Left forelimb (tissue), 1 donor: ENCODE measurements around the gene CENPT.
"Not testable (repeated sequence)": the region's sequence is repeated elsewhere in the genome, so short reads cannot be mapped to it uniquely, and the experiment has no call there.

Experiments
- DNase-seq: peaks from one replicate; pipeline ENCODE4 v3.0.0-alpha.2; 2018; ENCODE audit warnings: low spot score

The CENPT gene

GRCh38 chr16:67877064-67877463, 29.6 kb upstream of the CENPT start:
- no peak for DNase-seq

GRCh38 chr16:67874372-67874771, 26.9 kb upstream of the CENPT start:
- no peak for DNase-seq

- no peak for DNase-seq
Measured at GRCh38 chr16:67873435-67874370, 26.2 kb upstream of the CENPT start.

- peak; percentile 90 for DNase-seq
Measured at GRCh38 chr16:67872631-67873434, 25.3 kb upstream of the CENPT start, which contains the start of gene EDC4. EDC4 (plus strand) TSS chr16:67873052; CDS start chr16:67873262, 210 bp downstream.

GRCh38 chr16:67872131-67872630, 24.7 kb upstream of the CENPT start:
- no peak for DNase-seq

GRCh38 chr16:67871256-67871655, 23.8 kb upstream of the CENPT start:
- DNase-seq, result no peak

- no peak for DNase-seq
Measured at GRCh38 chr16:67869653-67870052, 22.2 kb upstream of the CENPT start.

GRCh38 chr16:67868290-67868689, 20.8 kb upstream of the CENPT start:
- DNase-seq, result no peak

- no peak for DNase-seq
Measured at GRCh38 chr16:67865318-67865717, 17.8 kb upstream of the CENPT start.

- DNase-seq, result no peak
Measured at GRCh38 chr16:67864594-67864993, 17.1 kb upstream of the CENPT start.

GRCh38 chr16:67864044-67864443, 16.6 kb upstream of the CENPT start:
- not testable (repeated sequence) for DNase-seq

- no peak for DNase-seq
Measured at GRCh38 chr16:67862623-67863583, 15.4 kb upstream of the CENPT start.

- no peak for DNase-seq
Measured at GRCh38 chr16:67861877-67862276, 14.4 kb upstream of the CENPT start.

GRCh38 chr16:67860589-67861398, 13.3 kb upstream of the CENPT start:
- DNase-seq, result no peak

GRCh38 chr16:67858500-67858899, 11.0 kb upstream of the CENPT start:
- DNase-seq, result no peak

GRCh38 chr16:67857547-67858233, 10.2 kb upstream of the CENPT start:
- DNase-seq, result no peak

- DNase-seq, result no peak
Measured at GRCh38 chr16:67856927-67857546, 9.5 kb upstream of the CENPT start.

- DNase-seq, result no peak
Measured at GRCh38 chr16:67855789-67856188, 8.3 kb upstream of the CENPT start.

GRCh38 chr16:67853670-67854069, 6.2 kb upstream of the CENPT start:
- no peak for DNase-seq

GRCh38 chr16:67848118-67848517, 625 bp upstream of the CENPT start:
- no peak for DNase-seq
